B cell (primary cell): ENCODE measurements around the gene ADGRV1.
"Not testable (repeated sequence)": the region's sequence is repeated elsewhere in the genome, so short reads cannot be mapped to it uniquely, and the experiment has no call there.

Experiments used
- CTCF ChIP-seq: fragments of 200-600 bp; IDR thresholded peaks from one replicate; pipeline ENCODE4 v1.8.0; 2022; ENCODE audit warnings: antibody characterized with exemption, mild to moderate bottlenecking
- EZH2 ChIP-seq: IDR thresholded peaks from 2 replicates; pipeline ENCODE4 v1.6.1; 2012; ENCODE audit warnings: borderline replicate concordance, low read depth, mild to moderate bottlenecking, moderate library complexity, low read length; ENCODE audit not compliant: insufficient read depth, poor library complexity, severe bottlenecking

GRCh38 chr5:90595766-90596165 is 37.2 kb downstream of the ADGRV1 start:
- not testable (repeated sequence) for TF ChIP-seq CTCF, EZH2
